Psoas muscle (tissue), 8 donors: ENCODE results near the gene PFKFB2. TPM values are rescaled to one million over a fixed set of nuclear protein-coding genes. Genes with fewer than 3 reads are reported as not detected.
A peak's percentile ranks its signal among the peaks of the same experiment; 100 is the strongest.

Experiments
- ATAC-seq, 4 donors: fragments of 200-7000 bp; cut with Tn5 transposase; one replicate each; pipeline ENCODE4 v1.9.1; 2020; ENCODE audit warnings: moderate library complexity in 3 of 4, mild to moderate bottlenecking in 2 of 4
- DNase-seq, 2 donors: peaks; one replicate each; pipeline ENCODE4 v3.0.0-alpha.2; 2020
- H3K27ac ChIP-seq: fragments of 200-600 bp; one replicate; pipeline ENCODE4 v1.8.0; 2022
- H3K27me3 ChIP-seq, 3 donors: fragments of 200-600 bp in 1 of 3; one replicate each; pipeline versions ENCODE4 v1.6.1 to v1.8.0; 2013 to 2022; ENCODE audit warnings: low read length in 2 of 3, mild to moderate bottlenecking in 2 of 3, moderate library complexity in 1 of 3; ENCODE audit not compliant: insufficient read depth in 3 of 3
- H3K36me3 ChIP-seq, 2 donors: fragments of 200-600 bp in 1 of 2; one replicate each; pipeline versions ENCODE4 v1.6.1 to v1.8.0; 2013 to 2022; ENCODE audit warnings: low read depth in 1 of 2, mild to moderate bottlenecking in 1 of 2, moderate library complexity in 1 of 2; ENCODE audit not compliant: insufficient read depth in 1 of 2
- H3K4me1 ChIP-seq: fragments of 200-600 bp; one replicate; pipeline ENCODE4 v1.8.0; 2022
- H3K4me3 ChIP-seq: fragments of 200-600 bp; one replicate; pipeline ENCODE4 v1.8.0; 2022; ENCODE audit warnings: mild to moderate bottlenecking
- H3K9me3 ChIP-seq: fragments of 200-600 bp; one replicate; pipeline ENCODE4 v1.8.0; 2022
- CTCF ChIP-seq: fragments of 200-600 bp; IDR thresholded peaks from one replicate; pipeline ENCODE4 v1.8.0; 2022; ENCODE audit warnings: antibody characterized with exemption
- WGBS, 3 donors: extraction: QIAGEN DNeasy Blood & Tissue Kit; methylation state at CpG; one replicate each; pipeline versions ENCODE4 v1.1.6 to v1.1.7; 2013; 5-methylcytosine and 5-hydroxymethylcytosine counted together
- intact Hi-C, 2 donors: fragments of 100-400 bp; cut with DNase I; formaldehyde crosslinking; loops; one replicate each; pipeline versions ENCODE4 v1.11.0 to v1.14.2; 2022
- polyA plus RNA-seq, 3 donors: library from polyadenylated mRNA; stranded (reverse); fragments of 200-250 nt; gene quantifications; one replicate each; pipeline ENCODE4 v1.2.3, GENCODE V29; 2013
- total RNA-seq, 4 donors: library from RNA; stranded (reverse); fragmentation: NEBNext Ultra II Directional in 2 of 4; extraction: Animal tissue kit (Norgen Biotek cat#: 25700) in 2 of 4; gene quantifications; one replicate each; pipeline versions ENCODE4 v1.2.1 to v1.2.4, GENCODE V29; 2021 to 2023
- donor health status: healthy with polysubstance abuse.
- donor health status: DM: no; HTN: no; CAD: no; lungs with moderate emphysema.
- donor health status: Bipolar disorder and iron deficiency.
- donor health status: healthy.
- donor health status: DM: yes; HTN: yes; CAD: no.
- donor health status: DM: no; HTN: no; CAD: no.
- donor health status: DM: no; HTN: no; CAD: no.
- donor health status: DM: yes; HTN: yes; CAD: no.

PFKFB2 gene
- total and polyA plus RNA-seq, 7 donors, result 3.9 to 149 (median 36.0) TPM

DNA sequence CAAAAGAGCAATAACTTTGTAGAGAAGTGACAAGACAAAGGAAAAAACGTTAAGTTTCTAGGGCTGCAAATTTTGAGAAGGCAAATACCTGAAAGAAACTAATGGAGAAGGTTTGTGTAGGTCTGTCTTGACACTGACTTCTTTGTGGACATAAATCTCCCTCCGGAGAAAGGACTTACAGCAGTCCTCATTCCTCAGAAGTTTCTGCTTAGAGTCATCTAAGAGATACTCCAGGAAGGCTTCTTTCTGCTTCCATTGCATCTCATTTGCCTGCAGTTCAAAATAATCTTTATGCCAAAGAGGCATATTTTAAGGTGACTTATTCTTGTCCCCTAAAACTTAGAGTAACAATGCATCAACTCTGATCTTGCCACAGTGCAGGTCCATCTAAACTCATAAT, 31.2 kb downstream of the PFKFB2 start:
- TF ChIP-seq CTCF, result no peak
- Histone ChIP-seq H3K27ac (no peak overlapping the region), H3K4me1 (no peaks in the 10 kb centered on the region), H3K9me3 (no peaks in the 10 kb centered on the region), H3K4me3 (no peak overlapping the region), H3K36me3 (peaks cover 0 to 13% of the 10 kb centered on the region in 2 donors), H3K27me3 (no peaks in the 10 kb centered on the region)
- WGBS, 3 donors, result 53 to 63% (median 58%) methylated on average over 2 of the region's 2 CpGs
- ATAC-seq (no peak), DNase-seq (no peak)
- intact Hi-C loops, result loop anchor here (1.0 to 5.0 kb wide), 4 partner anchors 37 to 415 kb away; partner anchors contain the start of gene CR1 (in 1 of the 2)

DNA sequence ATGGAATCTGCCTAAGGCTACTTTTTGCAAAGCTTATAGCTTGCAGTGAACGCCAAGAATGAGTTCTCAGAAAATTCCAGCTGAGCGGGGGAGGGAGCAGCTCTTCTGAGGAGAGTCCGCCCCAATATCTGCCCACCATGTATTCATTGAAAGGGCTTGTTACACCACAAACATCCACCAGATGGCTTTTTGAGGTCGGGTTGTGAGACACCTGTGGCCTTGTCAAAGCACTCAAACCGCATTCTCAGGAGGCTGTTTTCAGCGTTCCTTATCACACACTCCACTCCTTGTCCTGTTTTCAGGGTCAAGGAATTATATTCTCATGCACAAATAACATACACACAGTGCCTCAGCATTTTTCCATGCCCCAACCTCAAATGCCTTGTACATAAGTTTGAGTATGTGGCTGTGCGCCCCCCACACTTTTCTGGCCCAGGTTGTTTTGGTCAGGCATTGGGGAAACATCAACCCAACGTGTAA, 31.7 kb downstream of the PFKFB2 start:
- Histone ChIP-seq H3K36me3 (peaks cover 0 to 8% of the 10 kb centered on the region in 2 donors), H3K27ac (no peak overlapping the region), H3K4me3 (no peak overlapping the region), H3K9me3 (no peaks in the 10 kb centered on the region), H3K27me3 (no peaks in the 10 kb centered on the region), H3K4me1 (no peaks in the 10 kb centered on the region)
- DNase-seq (no peak), ATAC-seq (peak; percentile 57 to 84 (median 67))
- intact Hi-C loops, result loop anchor here (1.0 to 5.0 kb wide), 4 partner anchors 37 to 415 kb away; partner anchors contain the start of gene CR1 (in 1 of the 2)
- peak; percentile 64 for TF ChIP-seq CTCF
- 34 to 39% (median 36%) methylated on average over 8 of the region's 8 CpGs for WGBS, 3 donors

- ATAC-seq (no peak), DNase-seq (no peak)
- no peaks in the 10 kb centered on the region for H3K4me1 ChIP-seq
- 72 to 88% (median 86%) methylated on average over 3 of the region's 3 CpGs for WGBS, 3 donors
- H3K27ac ChIP-seq, result no peak overlapping the region
- no peak overlapping the region for H3K4me3 ChIP-seq
- H3K36me3 ChIP-seq, result no peaks in the 10 kb centered on the region
- no peaks in the 10 kb centered on the region for H3K9me3 ChIP-seq
- intact Hi-C loops, result loop anchor here in 1 of 2 donors (2.0 kb wide), 1 partner anchor 319 kb away; no protein-coding TSS in a partner anchor
- no peaks in the 10 kb centered on the region for H3K27me3 ChIP-seq
- TF ChIP-seq CTCF, result no peak
Observed at GRCh38 chr1:207085887-207086286, 32.8 kb downstream of the PFKFB2 start.

GRCh38 chr1:207088161-207088560, 35.1 kb downstream of the PFKFB2 start:
- H3K27me3 ChIP-seq, result no peaks in the 10 kb centered on the region
- TF ChIP-seq CTCF, result no peak
- intact Hi-C loops, result no loop called here
- no peaks in the 10 kb centered on the region for H3K9me3 ChIP-seq
- no peaks in the 10 kb centered on the region for H3K4me1 ChIP-seq
- 75 to 81% (median 81%) methylated on average over 2 of the region's 2 CpGs for WGBS, 3 donors
- H3K27ac ChIP-seq, result no peak overlapping the region
- DNase-seq, result no peak
- H3K36me3 ChIP-seq, result no peaks in the 10 kb centered on the region
- H3K4me3 ChIP-seq, result no peak overlapping the region
- ATAC-seq, result no peak
